K562 (cell line): ENCODE measurements around the gene KMT2D. TPM values are rescaled to one million over a fixed set of nuclear protein-coding genes. Genes with fewer than 3 reads are reported as not detected.

Source experiments
- BRCA1 ChIP-seq, 2 experiments: fragments of 450-650 bp in 1 of 2; sonication (generic) in 1 of 2; formaldehyde crosslinking in 1 of 2; IDR thresholded peaks; 2 replicates each; pipeline versions ENCODE4 v1.5.0 to v1.6.1; 2017 to 2020; ENCODE audit warnings: mild to moderate bottlenecking in 1 of 2, missing genetic modification reagents in 1 of 2
- CAMTA2 ChIP-seq: fragments of 250-450 bp; sonication (Bioruptor Pico); conservative IDR thresholded peaks from 2 replicates; pipeline ENCODE4 v1.5.1; 2022
- CBX1 ChIP-seq: sonication (generic); IDR thresholded peaks from 2 replicates; pipeline ENCODE4 v1.6.1; 2016; ENCODE audit warnings: antibody characterized with exemption, low read depth, mild to moderate bottlenecking
- CEBPB ChIP-seq: fragments of 450-650 bp; IDR thresholded peaks from 2 replicates; pipeline ENCODE4 v1.6.1; 2016; ENCODE audit warnings: missing genetic modification characterization, missing compliant biosample characterization
- E2F8 ChIP-seq: fragments of 450-650 bp; IDR thresholded peaks from 2 replicates; pipeline ENCODE4 v1.7.1; 2018; ENCODE audit warnings: mild to moderate bottlenecking, low read depth; ENCODE audit not compliant: partially characterized antibody
- FOXA1 ChIP-seq: fragments of 450-650 bp; IDR thresholded peaks from 2 replicates; pipeline ENCODE4 v1.6.1; 2016; ENCODE audit warnings: mild to moderate bottlenecking, borderline replicate concordance
- GABPB1 ChIP-seq: sonication (generic); formaldehyde crosslinking; IDR thresholded peaks from 2 replicates; pipeline ENCODE4 v1.8.0; 2022; ENCODE audit warnings: mild to moderate bottlenecking, missing genetic modification reagents
- HBP1 ChIP-seq: fragments of 450-650 bp; formaldehyde crosslinking; IDR thresholded peaks from 2 replicates; pipeline ENCODE4 v1.4.0; 2022; ENCODE audit warnings: missing genetic modification characterization
- HMBOX1 ChIP-seq: sonication (generic); IDR thresholded peaks from 2 replicates; pipeline ENCODE4 v1.6.1; 2016
- MCM2 ChIP-seq: fragments of 450-650 bp; IDR thresholded peaks from 2 replicates; pipeline ENCODE4 v1.6.1; 2017; ENCODE audit warnings: low read depth, mild to moderate bottlenecking
- MITF ChIP-seq: IDR thresholded peaks from 2 replicates; pipeline ENCODE4 v1.6.1; 2014; ENCODE audit warnings: antibody characterized with exemption
- MTA2 ChIP-seq: fragments of 450-650 bp; IDR thresholded peaks from 2 replicates; pipeline ENCODE4 v1.6.1; 2016; ENCODE audit warnings: low read depth
- NR0B1 ChIP-seq: fragments of 450-650 bp; IDR thresholded peaks from one replicate; pipeline ENCODE4 v1.6.1; 2018; ENCODE audit warnings: mild to moderate bottlenecking, moderate library complexity; ENCODE audit not compliant: partially characterized antibody
- PCBP2 ChIP-seq: fragments of 200-400 bp; formaldehyde crosslinking; IDR thresholded peaks from 2 replicates; pipeline ENCODE4 v1.6.1; 2018; ENCODE audit warnings: low read length, low read depth, mild to moderate bottlenecking, moderate library complexity; ENCODE audit not compliant: poor library complexity, severe bottlenecking
- POLR2G ChIP-seq: fragments of 200-400 bp; formaldehyde crosslinking; IDR thresholded peaks from 2 replicates; pipeline ENCODE4 v1.6.1; 2017; ENCODE audit warnings: low read depth, mild to moderate bottlenecking, antibody characterized with exemption, low read length, moderate library complexity
- SIX5 ChIP-seq, 2 experiments: IDR thresholded peaks; 2 replicates each; pipeline ENCODE4 v1.6.1; 2011; ENCODE audit warnings: low read length in 2 of 2, borderline replicate concordance in 1 of 2, low read depth in 1 of 2, mild to moderate bottlenecking in 1 of 2, moderate library complexity in 1 of 2; ENCODE audit not compliant: insufficient read depth in 1 of 2
- TAF1 ChIP-seq: IDR thresholded peaks from 2 replicates; pipeline ENCODE4 v1.6.1; 2011; ENCODE audit warnings: mild to moderate bottlenecking, low read length, moderate library complexity; ENCODE audit not compliant: insufficient read depth, control insufficient read depth, severe bottlenecking; ENCODE audit errors: extremely low read depth
- polyA plus RNA-seq, 8 experiments: library from polyadenylated mRNA; depleted of rRNA in 4 of 8; stranded (reverse) in 5 of 8; unstranded in 3 of 8; fragments of >200 nt; fragmentation: Nextera tagmentation in 2 of 8; fragmentation: Illumina TruSeq in 1 of 8; extraction: Ambion mirVana in 2 of 8; extraction: Trizol in 1 of 8; gene quantifications; 2 replicates each; pipeline versions ENCODE4 v1.2.1 to v1.2.3, GENCODE V29; 2011 to 2014; ENCODE audit warnings: inconsistent platforms in 1 of 8, missing spikeins in 1 of 8
- total RNA-seq, 7 experiments: library from RNA; depleted of rRNA in 6 of 7; stranded (reverse); fragments of >200 nt in 6 of 7; fragmentation: Illumina TruSeq in 2 of 7; extraction: Trizol in 2 of 7; gene quantifications; 2 replicates each; pipeline versions ENCODE4 v1.2.1 to v1.2.3, GENCODE V29; 2011 to 2021; ENCODE audit warnings: low replicate concordance in 1 of 7

Gene KMT2D
- total and polyA plus RNA-seq, 9 of the 15 experiments (the other 6 are each of a cell fraction or from before 2014, with no cell fraction given) = 0.22 to 93.7 (median 13.7) TPM

GRCh38 chr12:49018261-49019119 is 42.1 kb downstream of the KMT2D start, which contains the start of gene PRKAG1 (continued):
- TF ChIP-seq E2F8 = peak; percentile 91
- no peak for TF ChIP-seq SIX5 (IDR thresholded peaks at IDR 0.05; ENCODE audit: borderline replicate concordance in 1 of 2, insufficient read depth in 1 of 2, low read depth in 1 of 2, low read length in 2 of 2)
- TF ChIP-seq CAMTA2 (CRISPR knock-in tag) = peak; percentile 71; the same call in 1 of the 2 replicates
- no peak for TF ChIP-seq HMBOX1
- TF ChIP-seq MTA2 = no peak
- TF ChIP-seq GABPB1 = peak; percentile 96
- TF ChIP-seq CEBPB (tag) = no peak
- TF ChIP-seq PCBP2 = no peak
- peak; percentile 99 for TF ChIP-seq POLR2G
- TF ChIP-seq TAF1 = peak; percentile 95
- no peak for TF ChIP-seq NR0B1
- TF ChIP-seq MITF = peak; percentile 20; the same call in 1 of the 2 replicates
- TF ChIP-seq HBP1 (CRISPR knock-in tag) = no peak
- peak; percentile 79; the same call in 1 of the 2 replicates for TF ChIP-seq CBX1
- no peak for TF ChIP-seq FOXA1
- no peak for TF ChIP-seq BRCA1 (IDR thresholded peaks at IDR 0.05)
- TF ChIP-seq BRCA1 (CRISPR knock-in tag; IDR thresholded peaks at IDR 0.05) = 0 out of 2 replicates have a peak, but pooled peaks have one; percentile 44
- no peak for TF ChIP-seq MCM2
